ENCODE data around the gene ERCC2. TPM values are rescaled to one million over a fixed set of nuclear protein-coding genes. Genes with fewer than 3 reads are reported as not detected.

ERCC2 gene
- total RNA-seq, 1 donor from 2014 or later: 44.7 TPM

GRCh38 chr19:45405435-45406225, 35.3 kb upstream of the ERCC2 start:
- peaks cover 12% of the 10 kb centered on the region for H3K4me1 Mint-ChIP-seq (ENCODE audit: low read depth, unreplicated experiment)
- TF ChIP-seq EZH2 (IDR thresholded peaks at IDR 0.05; ENCODE audit: insufficient read depth, low read length) (no peak), CTCF (IDR thresholded peaks at IDR 0.05; ENCODE audit: insufficient read depth, low read depth, low read length) (no peak)
- no peaks in the 10 kb centered on the region for H3K36me3 ChIP-seq (ENCODE audit: insufficient read depth, low read length)
- FAIRE-seq (no peak), DNase-seq (ENCODE audit: low read depth) (peak; percentile 79)
- H3K27me3 ChIP-seq (ENCODE audit: insufficient read depth, low read length): no peaks in the 10 kb centered on the region
- H3K4me1 ChIP-seq (ENCODE audit: insufficient read depth, low read length): peaks cover 30% of the 10 kb centered on the region
- H3K36me3 Mint-ChIP-seq (ENCODE audit: low read depth, unreplicated experiment): peaks cover 10% of the 10 kb centered on the region
- no peaks in the 10 kb centered on the region for H4K20me1 ChIP-seq (ENCODE audit: insufficient read depth, low read length)
- H3K27ac ChIP-seq (ENCODE audit: low read depth, low read length): peak overlapping the region; percentile 94
- H3K79me2 ChIP-seq (ENCODE audit: insufficient read depth, low read length): peaks cover 47% of the 10 kb centered on the region
- peak overlapping the region; percentile 55 for H2AFZ ChIP-seq (ENCODE audit: low read depth, low read length)
- H3K4me2 ChIP-seq (ENCODE audit: low read length): peak overlapping the region; percentile 96
- H3K9me3 ChIP-seq (ENCODE audit: insufficient read depth, low read depth, low read length): no peaks in the 10 kb centered on the region
- H3K9me3 Mint-ChIP-seq (ENCODE audit: unreplicated experiment): no peaks in the 10 kb centered on the region
- no peaks in the 10 kb centered on the region for H3K27me3 Mint-ChIP-seq (ENCODE audit: low read depth, unreplicated experiment)
- peak overlapping the region; percentile 97 for H3K4me3 Mint-ChIP-seq (ENCODE audit: unreplicated experiment)
- H3K27ac Mint-ChIP-seq (ENCODE audit: unreplicated experiment): peak overlapping the region; percentile 96
- H3K9ac ChIP-seq (ENCODE audit: low read length): peak overlapping the region; percentile 89
- peak overlapping the region; percentile 90 for H3K4me3 ChIP-seq (ENCODE audit: insufficient read depth, low read depth, low read length)

DNA sequence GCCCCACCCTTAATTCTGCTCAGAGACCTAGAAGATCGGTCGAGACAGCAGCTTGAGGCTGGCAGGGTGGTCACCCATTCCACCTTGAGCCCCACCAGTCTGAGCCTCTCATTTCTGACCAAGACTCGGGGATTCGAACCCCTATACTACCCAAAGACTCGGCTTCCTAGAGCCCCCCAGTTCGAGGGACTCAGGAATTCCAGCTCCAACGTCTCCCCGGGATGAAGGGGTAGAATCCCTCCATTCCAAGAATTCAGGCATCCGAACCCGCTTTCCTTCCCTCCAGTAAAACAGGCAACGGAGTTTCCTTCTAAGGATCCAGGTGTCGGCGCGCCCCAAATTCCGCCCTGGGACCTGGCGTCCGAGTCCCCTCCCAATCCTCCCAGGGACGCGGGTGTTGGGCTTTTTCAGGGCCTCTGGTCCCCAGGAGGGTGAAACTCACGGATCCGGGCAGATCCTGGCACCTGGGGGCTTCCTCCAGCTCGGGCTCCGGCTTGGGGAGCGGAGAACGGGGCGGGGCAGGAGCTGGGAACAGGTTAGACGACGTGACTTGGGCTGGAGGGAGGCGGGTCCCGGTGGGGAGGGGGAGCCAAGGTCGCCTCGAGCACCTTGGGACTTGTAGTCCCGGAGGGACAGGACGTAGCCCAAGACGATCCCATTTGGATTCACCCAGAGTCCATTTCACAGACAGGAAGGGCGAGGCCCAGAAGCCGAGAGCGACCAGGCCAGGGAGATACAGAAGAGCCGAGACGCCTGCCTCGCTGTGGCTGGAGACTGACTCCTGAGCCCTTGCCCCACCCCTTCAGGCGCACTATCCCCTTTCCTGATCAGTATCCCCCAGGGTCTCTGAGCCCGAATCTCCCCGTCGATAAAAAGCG, 34.4 kb upstream of the ERCC2 start, which contains the start of gene PPP1R13L:
Gene PPP1R13L, minus strand, starts transcription at position 513 of the 878 bp plus-strand sequence. CDS start 6,751 bp downstream, outside the sequence.
- Histone ChIP-seq H2AFZ (ENCODE audit: low read depth, low read length) (peak within 1 kb of the TSS; percentile 55), H3K9me3 (ENCODE audit: insufficient read depth, low read depth, low read length) (no peaks in the 10 kb centered on the region), H3K4me2 (ENCODE audit: low read length) (peak within 1 kb of the TSS; percentile 96), H3K27me3 (ENCODE audit: insufficient read depth, low read length) (no peaks in the 10 kb centered on the region), H4K20me1 (ENCODE audit: insufficient read depth, low read length) (no peaks in the 10 kb centered on the region), H3K4me3 (ENCODE audit: insufficient read depth, low read depth, low read length) (peak within 1 kb of the TSS; percentile 90), H3K4me1 (ENCODE audit: insufficient read depth, low read length) (peaks cover 30% of the 10 kb centered on the region), H3K79me2 (ENCODE audit: insufficient read depth, low read length) (peaks cover 54% of the 10 kb centered on the region), H3K36me3 (ENCODE audit: insufficient read depth, low read length) (no peaks in the 10 kb centered on the region), H3K9ac (ENCODE audit: low read length) (peak within 1 kb of the TSS; percentile 89), H3K27ac (ENCODE audit: low read depth, low read length) (peak within 1 kb of the TSS; percentile 94)
- H3K27me3 Mint-ChIP-seq (ENCODE audit: low read depth, unreplicated experiment): no peaks in the 10 kb centered on the region
- peak within 1 kb of the TSS; percentile 97 for H3K4me3 Mint-ChIP-seq (ENCODE audit: unreplicated experiment)
- DNase-seq (ENCODE audit: low read depth): peak; percentile 68
- TF ChIP-seq CTCF (IDR thresholded peaks at IDR 0.05; ENCODE audit: insufficient read depth, low read depth, low read length) (no peak), EZH2 (IDR thresholded peaks at IDR 0.05; ENCODE audit: insufficient read depth, low read length) (no peak)
- H3K4me1 Mint-ChIP-seq (ENCODE audit: low read depth, unreplicated experiment): peaks cover 12% of the 10 kb centered on the region
- H3K27ac Mint-ChIP-seq (ENCODE audit: unreplicated experiment): peak within 1 kb of the TSS; percentile 96
- peaks cover 10% of the 10 kb centered on the region for H3K36me3 Mint-ChIP-seq (ENCODE audit: low read depth, unreplicated experiment)
- FAIRE-seq: no peak
- no peaks in the 10 kb centered on the region for H3K9me3 Mint-ChIP-seq (ENCODE audit: unreplicated experiment)
